ENCODE measurements around the gene DNAH2.

The DNAH2 gene

GRCh38 chr17:7684851-7685532 lies 32.6 kb upstream of the DNAH2 start:
- H3K4me3 ChIP-seq (ENCODE audit: low read length) = peak overlapping the region; percentile 96
- DNase-seq (ENCODE audit: low read depth) = no peak
- TF ChIP-seq, protein P1, sequence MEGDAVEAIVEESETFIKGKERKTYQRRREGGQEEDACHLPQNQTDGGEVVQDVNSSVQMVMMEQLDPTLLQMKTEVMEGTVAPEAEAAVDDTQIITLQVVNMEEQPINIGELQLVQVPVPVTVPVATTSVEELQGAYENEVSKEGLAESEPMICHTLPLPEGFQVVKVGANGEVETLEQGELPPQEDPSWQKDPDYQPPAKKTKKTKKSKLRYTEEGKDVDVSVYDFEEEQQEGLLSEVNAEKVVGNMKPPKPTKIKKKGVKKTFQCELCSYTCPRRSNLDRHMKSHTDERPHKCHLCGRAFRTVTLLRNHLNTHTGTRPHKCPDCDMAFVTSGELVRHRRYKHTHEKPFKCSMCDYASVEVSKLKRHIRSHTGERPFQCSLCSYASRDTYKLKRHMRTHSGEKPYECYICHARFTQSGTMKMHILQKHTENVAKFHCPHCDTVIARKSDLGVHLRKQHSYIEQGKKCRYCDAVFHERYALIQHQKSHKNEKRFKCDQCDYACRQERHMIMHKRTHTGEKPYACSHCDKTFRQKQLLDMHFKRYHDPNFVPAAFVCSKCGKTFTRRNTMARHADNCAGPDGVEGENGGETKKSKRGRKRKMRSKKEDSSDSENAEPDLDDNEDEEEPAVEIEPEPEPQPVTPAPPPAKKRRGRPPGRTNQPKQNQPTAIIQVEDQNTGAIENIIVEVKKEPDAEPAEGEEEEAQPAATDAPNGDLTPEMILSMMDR (IDR thresholded peaks at IDR 0.05; ENCODE audit: insufficient read depth, low read depth, low read length, missing control alignments) = no peak

- TF ChIP-seq, protein P1 (IDR thresholded peaks at IDR 0.05; ENCODE audit: insufficient read depth, low read depth, low read length, missing control alignments) = no peak
- peak overlapping the region; percentile 96 for H3K4me3 ChIP-seq (ENCODE audit: low read length)
- peak; percentile 96 for DNase-seq (ENCODE audit: low read depth)
Measured at GRCh38 chr17:7685533-7686221, 31.9 kb upstream of the DNAH2 start.

DNA sequence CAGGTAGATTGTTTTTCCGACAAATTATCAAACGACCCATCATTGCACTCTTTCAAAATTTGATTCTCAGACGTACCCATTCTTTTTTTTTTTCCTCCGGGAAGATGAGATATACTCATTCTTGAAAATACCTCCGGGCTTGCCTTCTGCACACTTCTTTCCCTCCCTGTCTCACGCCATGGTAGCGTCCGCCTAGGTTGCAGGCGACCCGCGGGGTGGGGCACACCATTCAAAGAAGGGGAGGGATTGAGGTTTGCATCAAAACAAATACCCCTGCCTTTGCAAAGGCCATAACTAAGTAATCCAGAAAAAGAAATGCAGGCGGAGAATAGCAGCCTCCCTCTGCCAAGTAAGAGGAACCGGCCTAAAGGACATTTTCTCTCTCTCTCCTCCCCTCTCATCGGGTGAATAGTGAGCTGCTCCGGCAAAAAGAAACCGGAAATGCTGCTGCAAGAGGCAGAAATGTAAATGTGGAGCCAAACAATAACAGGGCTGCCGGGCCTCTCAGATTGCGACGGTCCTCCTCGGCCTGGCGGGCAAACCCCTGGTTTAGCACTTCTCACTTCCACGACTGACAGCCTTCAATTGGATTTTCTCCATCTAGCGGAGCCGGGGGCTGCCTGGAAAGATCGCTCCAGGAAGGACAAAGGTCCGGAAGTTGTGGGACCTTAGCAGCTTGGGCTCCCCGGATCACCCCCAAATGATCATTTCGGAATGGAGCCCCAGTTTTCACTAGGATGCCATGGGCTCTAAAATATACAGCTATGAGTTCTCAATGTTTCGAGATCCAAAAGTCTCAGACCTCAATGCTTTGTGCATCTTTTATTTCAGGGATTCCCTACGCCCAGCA lies 31.1 kb upstream of the DNAH2 start:
- TF ChIP-seq, protein P1 (IDR thresholded peaks at IDR 0.05; ENCODE audit: insufficient read depth, low read depth, low read length, missing control alignments) = no peak
- DNase-seq (ENCODE audit: low read depth) = peak; percentile 84
- H3K4me3 ChIP-seq (ENCODE audit: low read length) = peak overlapping the region; percentile 96

GRCh38 chr17:7687072-7687907 lies 30.3 kb upstream of the DNAH2 start, which contains the start of gene TP53:
TSS of gene TP53 (minus strand) at chr17:7687490. CDS start at chr17:7676594, 10,896 bp downstream.
- H3K4me3 ChIP-seq (ENCODE audit: low read length) = peak within 1 kb of the TSS; percentile 96
- TF ChIP-seq, protein P1 (IDR thresholded peaks at IDR 0.05; ENCODE audit: insufficient read depth, low read depth, low read length, missing control alignments) = no peak
- peak; percentile 93 for DNase-seq (ENCODE audit: low read depth)

DNA sequence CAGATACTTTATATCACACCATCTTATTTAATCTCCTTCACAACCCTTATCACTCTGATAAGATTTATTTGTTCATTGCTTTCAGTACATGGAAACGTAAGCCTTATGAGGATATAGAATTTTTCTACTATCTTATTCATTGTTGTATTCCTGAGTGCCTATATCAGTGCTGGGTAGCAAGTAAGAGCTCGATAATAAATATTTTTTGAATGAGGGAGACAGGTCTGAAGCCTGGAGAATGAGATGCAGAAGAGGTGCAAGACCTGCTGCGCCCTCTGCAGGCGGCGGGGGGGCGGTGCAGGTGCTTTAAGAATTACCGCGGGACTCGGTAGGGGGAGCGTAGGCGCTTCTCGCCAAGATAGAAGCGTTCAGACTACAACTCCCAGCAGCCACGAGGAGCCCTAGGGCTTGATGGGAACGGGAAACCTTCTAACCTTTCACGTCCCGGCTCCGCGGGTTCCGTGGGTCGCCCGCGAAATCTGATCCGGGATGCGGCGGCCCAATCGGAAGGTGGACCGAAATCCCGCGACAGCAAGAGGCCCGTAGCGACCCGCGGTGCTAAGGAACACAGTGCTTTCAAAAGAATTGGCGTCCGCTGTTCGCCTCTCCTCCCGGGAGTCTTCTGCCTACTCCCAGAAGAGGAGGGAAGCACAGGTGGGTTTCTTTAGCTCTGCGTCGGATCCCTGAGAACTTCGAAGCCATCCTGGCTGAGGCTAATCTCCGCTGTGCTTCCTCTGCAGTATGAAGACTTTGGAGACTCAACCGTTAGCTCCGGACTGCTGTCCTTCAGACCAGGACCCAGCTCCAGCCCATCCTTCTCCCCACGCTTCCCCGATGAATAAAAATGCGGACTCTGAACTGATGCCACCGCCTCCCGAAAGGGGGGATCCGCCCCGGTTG lies 29.4 kb upstream of the DNAH2 start, which contains the start of gene WRAP53:
Gene WRAP53, plus strand, starts transcription at position 570 of the 900 bp plus-strand sequence. Its CDS starts 172 bp downstream, at position 742.
- H3K4me3 ChIP-seq (ENCODE audit: low read length) = peak within 1 kb of the TSS; percentile 96
- DNase-seq (ENCODE audit: low read depth) = peak; percentile 99
- TF ChIP-seq, protein P1 (IDR thresholded peaks at IDR 0.05; ENCODE audit: insufficient read depth, low read depth, low read length, missing control alignments) = peak; percentile 96

Measured in epithelial cell of esophagus (primary cell).